SK-N-SH treated with all-trans-retinoic acid at 6 μM for 48 hours (cell line): ENCODE results near the gene ANKRD36.
"Not testable (repeated sequence)": the region's sequence is repeated elsewhere in the genome, so short reads cannot be mapped to it uniquely, and the experiment has no call there.

Experiments
- BACH2 ChIP-seq: fragments of 250-450 bp; sonication (Bioruptor Pico); IDR thresholded peaks from 2 replicates; pipeline ENCODE4 v1.9.0; 2021; ENCODE audit warnings: mild to moderate bottlenecking, borderline replicate concordance
- OSR1 ChIP-seq: fragments of 250-450 bp; sonication (Bioruptor Pico); IDR thresholded peaks from 2 replicates; pipeline ENCODE4 v1.8.0; 2022; ENCODE audit warnings: moderate library complexity, mild to moderate bottlenecking, inconsistent platforms
- RARB ChIP-seq: fragments of 250-450 bp; sonication (Bioruptor Pico); IDR thresholded peaks from 2 replicates; pipeline ENCODE4 v1.8.0; 2021; ENCODE audit warnings: mild to moderate bottlenecking, moderate library complexity
- ZFP3 ChIP-seq: fragments of 250-450 bp; sonication (Bioruptor Pico); IDR thresholded peaks from 2 replicates; pipeline ENCODE4 v1.5.0; 2020; ENCODE audit warnings: mild to moderate bottlenecking, moderate library complexity
- ZFP30 ChIP-seq: fragments of 450-650 bp; formaldehyde crosslinking; IDR thresholded peaks from 2 replicates; pipeline ENCODE4 v1.5.0; 2022; ENCODE audit warnings: mild to moderate bottlenecking, moderate library complexity
- ZNF565 ChIP-seq: fragments of 450-650 bp; formaldehyde crosslinking; conservative IDR thresholded peaks from 2 replicates; pipeline ENCODE4 v1.5.0; 2020; ENCODE audit warnings: low read depth, mild to moderate bottlenecking, moderate library complexity
- TF ChIP-seq, protein P1 (sequence below): fragments of 250-450 bp; sonication (Bioruptor Pico); IDR thresholded peaks from 2 replicates; pipeline ENCODE4 v1.5.1; 2021; ENCODE audit warnings: mild to moderate bottlenecking, moderate library complexity
- TF ChIP-seq, protein P2 (sequence below): fragments of 250-450 bp; sonication (Bioruptor Pico); IDR thresholded peaks from 2 replicates; pipeline ENCODE4 v1.8.0; 2020; ENCODE audit warnings: mild to moderate bottlenecking, moderate library complexity, borderline replicate concordance

DNA sequence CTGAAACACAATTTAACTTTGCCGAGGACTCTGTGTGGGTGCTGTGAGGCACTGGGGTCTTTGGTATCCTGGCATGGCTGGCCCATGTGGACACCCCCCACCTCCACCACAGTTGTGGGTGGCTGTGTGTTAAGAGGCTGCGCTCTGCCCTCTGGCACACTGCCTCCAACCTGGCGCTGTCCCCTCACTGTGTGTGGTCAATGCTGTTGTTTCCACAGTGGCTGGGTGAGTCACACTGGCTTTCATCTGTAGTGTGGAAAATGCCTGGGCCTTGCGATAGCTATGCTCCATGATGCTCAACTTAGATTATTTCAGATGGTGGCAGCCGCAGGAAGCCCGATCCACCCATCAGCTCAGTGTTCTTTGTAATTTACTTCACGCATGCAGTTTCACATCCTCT lies 27.9 kb upstream of the ANKRD36 start:
- TF ChIP-seq ZFP30; RARB (CRISPR knock-in tag); OSR1 (CRISPR knock-in tag); ZFP3; ZNF565; BACH2 (CRISPR knock-in tag): not testable (repeated sequence)
- TF ChIP-seq, protein P1, sequence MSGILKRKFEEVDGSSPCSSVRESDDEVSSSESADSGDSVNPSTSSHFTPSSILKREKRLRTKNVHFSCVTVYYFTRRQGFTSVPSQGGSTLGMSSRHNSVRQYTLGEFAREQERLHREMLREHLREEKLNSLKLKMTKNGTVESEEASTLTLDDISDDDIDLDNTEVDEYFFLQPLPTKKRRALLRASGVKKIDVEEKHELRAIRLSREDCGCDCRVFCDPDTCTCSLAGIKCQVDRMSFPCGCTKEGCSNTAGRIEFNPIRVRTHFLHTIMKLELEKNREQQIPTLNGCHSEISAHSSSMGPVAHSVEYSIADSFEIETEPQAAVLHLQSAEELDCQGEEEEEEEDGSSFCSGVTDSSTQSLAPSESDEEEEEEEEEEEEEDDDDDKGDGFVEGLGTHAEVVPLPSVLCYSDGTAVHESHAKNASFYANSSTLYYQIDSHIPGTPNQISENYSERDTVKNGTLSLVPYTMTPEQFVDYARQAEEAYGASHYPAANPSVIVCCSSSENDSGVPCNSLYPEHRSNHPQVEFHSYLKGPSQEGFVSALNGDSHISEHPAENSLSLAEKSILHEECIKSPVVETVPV (CRISPR knock-in tag): not testable (repeated sequence)
- TF ChIP-seq, protein P2, sequence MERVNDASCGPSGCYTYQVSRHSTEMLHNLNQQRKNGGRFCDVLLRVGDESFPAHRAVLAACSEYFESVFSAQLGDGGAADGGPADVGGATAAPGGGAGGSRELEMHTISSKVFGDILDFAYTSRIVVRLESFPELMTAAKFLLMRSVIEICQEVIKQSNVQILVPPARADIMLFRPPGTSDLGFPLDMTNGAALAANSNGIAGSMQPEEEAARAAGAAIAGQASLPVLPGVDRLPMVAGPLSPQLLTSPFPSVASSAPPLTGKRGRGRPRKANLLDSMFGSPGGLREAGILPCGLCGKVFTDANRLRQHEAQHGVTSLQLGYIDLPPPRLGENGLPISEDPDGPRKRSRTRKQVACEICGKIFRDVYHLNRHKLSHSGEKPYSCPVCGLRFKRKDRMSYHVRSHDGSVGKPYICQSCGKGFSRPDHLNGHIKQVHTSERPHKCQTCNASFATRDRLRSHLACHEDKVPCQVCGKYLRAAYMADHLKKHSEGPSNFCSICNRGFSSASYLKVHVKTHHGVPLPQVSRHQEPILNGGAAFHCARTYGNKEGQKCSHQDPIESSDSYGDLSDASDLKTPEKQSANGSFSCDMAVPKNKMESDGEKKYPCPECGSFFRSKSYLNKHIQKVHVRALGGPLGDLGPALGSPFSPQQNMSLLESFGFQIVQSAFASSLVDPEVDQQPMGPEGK: not testable (repeated sequence)
